HG03521 (cell line): ENCODE measurements around the gene SLC12A1.

Experiments used
- ATAC-seq: cut with Tn5 transposase; IDR thresholded peaks from one replicate; pipeline ENCODE4 v1.9.1; 2021; ENCODE audit warnings: mild to moderate bottlenecking, moderate library complexity; ENCODE audit not compliant: unreplicated experiment

SLC12A1 gene

DNA sequence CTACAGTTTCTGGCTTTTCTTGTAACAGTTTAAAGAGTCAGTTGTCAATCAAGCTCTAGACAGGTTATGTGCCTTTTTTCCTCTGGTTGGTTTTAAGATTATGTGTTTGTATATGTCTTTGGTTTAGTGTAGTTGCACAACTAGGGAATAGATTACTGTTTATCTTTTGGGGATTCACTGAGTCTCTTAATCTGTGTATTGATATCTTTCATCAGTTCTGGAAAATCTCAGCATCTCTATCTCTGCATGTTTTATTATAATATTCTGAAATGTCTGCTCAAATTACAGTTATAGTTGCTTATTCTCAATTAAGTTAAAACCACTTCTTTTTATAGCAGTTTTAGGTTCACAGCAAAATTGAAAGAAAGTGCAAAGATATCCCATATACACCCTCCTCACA is 139.4 kb downstream of the SLC12A1 start:
- ATAC-seq, result no peak

DNA sequence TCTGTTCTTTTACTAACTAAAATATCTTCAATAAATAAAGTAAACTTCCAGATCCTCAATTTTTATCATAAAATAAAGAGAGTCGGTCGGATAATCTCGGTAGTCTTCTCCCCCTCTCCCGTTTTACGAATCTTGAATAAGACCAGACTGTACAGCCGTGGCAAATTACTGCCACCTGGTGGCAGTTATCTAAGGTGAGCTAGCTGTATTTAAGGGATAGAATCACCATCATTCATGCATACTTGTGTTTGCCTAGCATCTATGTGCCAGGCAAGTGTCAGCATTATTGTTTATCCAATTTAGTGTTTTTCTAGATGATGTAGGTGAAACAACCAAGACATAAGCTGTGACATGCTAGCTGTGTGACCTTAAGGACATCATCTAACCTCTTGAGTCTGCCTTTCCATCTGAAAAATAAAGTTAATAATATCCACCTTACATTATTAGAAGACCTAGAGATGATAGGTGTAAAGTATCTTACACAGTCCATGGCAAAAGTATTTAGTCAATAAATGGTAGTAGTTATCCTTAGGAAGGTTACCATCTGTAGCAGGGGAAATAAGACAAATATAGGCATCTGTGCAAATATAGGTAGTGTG is 146.5 kb downstream of the SLC12A1 start:
- ATAC-seq, result peak; percentile 79
